CD8-positive, alpha-beta memory T cell (primary cell): Measurements from ENCODE around the gene LIN37. TPM values are rescaled to one million over a fixed set of nuclear protein-coding genes. Genes with fewer than 3 reads are reported as not detected.

Experiments used
- CTCF ChIA-PET: fragments of 350-600 bp; sonication (Branson Sonifier 250); formaldehyde crosslinking; loops from one replicate; lab custom pipeline; 2021; ENCODE audit warnings: antibody characterized with exemption; lab: Charles Lee
- POLR2A ChIA-PET: fragments of 350-600 bp; sonication (Branson Sonifier 250); formaldehyde crosslinking; loops from one replicate; lab custom pipeline; 2021; ENCODE audit warnings: antibody characterized with exemption; lab: Charles Lee
- DNase-seq, 5 donors: peaks; one replicate each; pipeline versions ENCODE4 v3.0.0 to v3.0.0-alpha.2; 2020 to 2022; ENCODE audit warnings: mixed read lengths in 1 of 5
- H3K27ac ChIP-seq: one replicate; pipeline ENCODE4 v1.7.0; 2013; ENCODE audit warnings: low read depth, mild to moderate bottlenecking, low read length, moderate library complexity
- H3K27me3 ChIP-seq: 2 replicates; pipeline ENCODE4 v1.7.0; 2013; ENCODE audit warnings: low read length, mild to moderate bottlenecking; ENCODE audit not compliant: insufficient read depth, poor library complexity, severe bottlenecking
- H3K36me3 ChIP-seq: 2 replicates; pipeline ENCODE4 v1.7.0; 2013; ENCODE audit warnings: mild to moderate bottlenecking, low read length, moderate library complexity; ENCODE audit not compliant: insufficient read depth
- H3K4me1 ChIP-seq: 2 replicates; pipeline ENCODE4 v1.7.0; 2013; ENCODE audit warnings: mild to moderate bottlenecking, low read length, moderate library complexity; ENCODE audit not compliant: insufficient read depth
- H3K4me3 ChIP-seq: 2 replicates; pipeline ENCODE4 v1.7.0; 2013; ENCODE audit warnings: mild to moderate bottlenecking, low read length
- H3K9me3 ChIP-seq: 2 replicates; pipeline ENCODE4 v1.7.0; 2013; ENCODE audit warnings: mild to moderate bottlenecking, low read length
- H3K27ac Mint-ChIP-seq, 8 donors: one replicate each; pipeline ENCODE4 v1.8.0; 2020 to 2021; ENCODE audit warnings: mixed read lengths in 8 of 8, mild to moderate bottlenecking in 6 of 8, inconsistent platforms in 3 of 8, moderate library complexity in 3 of 8
- H3K27me3 Mint-ChIP-seq, 2 donors: one replicate each; pipeline ENCODE4 v1.8.0; 2020 to 2021; ENCODE audit warnings: mixed read lengths in 2 of 2, mild to moderate bottlenecking in 1 of 2, moderate library complexity in 1 of 2
- H3K36me3 Mint-ChIP-seq, 3 donors: one replicate each; pipeline ENCODE4 v1.8.0; 2020 to 2021; ENCODE audit warnings: mixed read lengths in 3 of 3, inconsistent platforms in 1 of 3, mild to moderate bottlenecking in 1 of 3
- H3K4me1 Mint-ChIP-seq, 3 donors: one replicate each; pipeline ENCODE4 v1.8.0; 2020 to 2021; ENCODE audit warnings: mixed read lengths in 3 of 3, inconsistent platforms in 1 of 3, mild to moderate bottlenecking in 1 of 3
- H3K4me3 Mint-ChIP-seq, 7 donors: one replicate each; pipeline ENCODE4 v1.8.0; 2020 to 2021; ENCODE audit warnings: mixed read lengths in 7 of 7, mild to moderate bottlenecking in 6 of 7, moderate library complexity in 4 of 7, inconsistent platforms in 2 of 7
- H3K9me3 Mint-ChIP-seq, 5 donors: one replicate each; pipeline ENCODE4 v1.8.0; 2020 to 2022; ENCODE audit warnings: mixed read lengths in 5 of 5, mild to moderate bottlenecking in 3 of 5, moderate library complexity in 2 of 5, inconsistent platforms in 1 of 5
- polyA plus RNA-seq: library from polyadenylated mRNA; unstranded; fragments of 300-500 nt; fragmentation: Illumina TruSeq; gene quantifications from one replicate; pipeline ENCODE4 v1.2.3, GENCODE V29; 2021
- total RNA-seq, 2 experiments: library from RNA; stranded (reverse); gene quantifications; one replicate each; pipeline ENCODE4 v1.2.3, GENCODE V29; 2021

LIN37 gene
- total and polyA plus RNA-seq, 3 experiments from 2014 or later = 8.8 to 12.7 (median 10.5) TPM

DNA sequence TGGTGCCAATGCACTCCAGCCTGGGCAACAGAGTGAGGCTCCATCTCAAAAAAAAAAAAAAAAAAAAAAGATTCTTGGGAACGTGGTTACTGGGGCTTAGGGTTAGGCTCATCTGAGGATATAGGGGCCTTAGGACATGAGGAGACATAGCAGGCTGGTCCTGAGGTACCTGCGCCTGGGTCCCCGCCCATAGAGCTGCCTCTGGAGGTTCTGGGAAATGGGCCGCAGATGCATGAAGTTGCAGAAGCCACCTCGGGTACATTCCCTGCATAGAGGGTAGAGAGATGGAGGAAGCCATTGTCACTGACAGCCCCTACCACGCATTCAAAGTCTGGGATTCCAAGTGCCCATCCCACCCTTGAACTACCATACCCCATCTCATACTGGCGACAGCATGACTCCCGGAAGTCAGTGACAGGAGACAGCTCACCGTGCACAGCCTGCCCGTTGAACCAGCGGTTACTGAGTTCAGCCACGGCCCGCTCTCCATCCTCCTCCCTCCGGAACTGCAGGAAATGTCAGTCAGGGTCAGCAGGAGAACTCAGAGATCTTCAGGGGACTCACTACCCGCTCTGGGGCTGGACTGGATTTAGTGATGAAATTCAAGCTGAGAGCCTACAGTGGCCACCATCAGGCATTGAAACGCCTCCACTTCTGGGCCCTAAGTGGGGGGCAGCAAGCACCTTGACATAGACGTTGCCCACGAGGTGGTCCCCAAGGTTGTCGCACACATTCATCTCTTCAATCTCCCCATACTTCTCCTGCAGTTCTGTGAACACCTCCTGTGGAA lies 4.5 kb upstream of the LIN37 start:
- Histone ChIP-seq H3K36me3 (peaks cover 5% of the 10 kb centered on the region), H3K9me3 (no peaks in the 10 kb centered on the region), H3K4me1 (peaks cover 57% of the 10 kb centered on the region), H3K27me3 (no peaks in the 10 kb centered on the region), H3K4me3 (peak overlapping the region; percentile 97), H3K27ac (peak overlapping the region; percentile 17)
- Mint-ChIP-seq H3K9me3 (no peaks in the 10 kb centered on the region), H3K4me1 (peaks cover 53 to 78% (median 63%) of the 10 kb centered on the region in 3 donors), H3K4me3 (peak overlapping the region; percentile 90 to 100 (median 98)), H3K27me3 (peaks cover 0 to 2% of the 10 kb centered on the region in 2 donors), H3K27ac (peak overlapping the region; percentile 96 to 100 (median 99)), H3K36me3 (peaks cover 0 to 35% (median 0%) of the 10 kb centered on the region in 3 donors)
- CTCF ChIA-PET = interaction anchor here (0.7 to 1.3 kb wide), 3 partner anchors 16 to 59 kb away, joined by 3 read pairs; no protein-coding TSS in a partner anchor
- POLR2A ChIA-PET = interaction anchor here (0.6 to 1.9 kb wide), 4 partner anchors 14 to 96 kb away, joined by 3 to 12 read pairs (median 3); partner anchors contain the start of genes COX6B1 and PROSER3
- no peak for DNase-seq

- peaks cover 0 to 2% of the 10 kb centered on the region in 2 donors for H3K27me3 Mint-ChIP-seq
- Histone ChIP-seq H3K27ac (peak overlapping the region; percentile 100), H3K36me3 (no peaks in the 10 kb centered on the region), H3K4me3 (peak overlapping the region; percentile 97), H3K9me3 (no peaks in the 10 kb centered on the region), H3K27me3 (no peaks in the 10 kb centered on the region), H3K4me1 (peaks cover 59% of the 10 kb centered on the region)
- peaks cover 0 to 33% (median 0%) of the 10 kb centered on the region in 3 donors for H3K36me3 Mint-ChIP-seq
- POLR2A ChIA-PET = interaction anchor here (0.6 to 1.9 kb wide), 9 partner anchors 13 to 529 kb away, joined by 3 to 12 read pairs (median 3); partner anchors contain the start of genes COX6B1, KMT2B and PROSER3
- H3K9me3 Mint-ChIP-seq = no peaks in the 10 kb centered on the region
- peak overlapping the region; percentile 96 to 100 (median 99) for H3K27ac Mint-ChIP-seq
- peaks cover 55 to 76% (median 67%) of the 10 kb centered on the region in 3 donors for H3K4me1 Mint-ChIP-seq
- H3K4me3 Mint-ChIP-seq = peak overlapping the region; percentile 90 to 100 (median 98)
- CTCF ChIA-PET = interaction anchor here (0.7 to 1.3 kb wide), 4 partner anchors 16 to 60 kb away, joined by 3 read pairs; no protein-coding TSS in a partner anchor
- peak; percentile 89 to 97 (median 94) for DNase-seq
Measured at GRCh38 chr19:35744430-35745327, 3.7 kb upstream of the LIN37 start.

GRCh38 chr19:35745328-35746086 lies 2.9 kb upstream of the LIN37 start, which contains the start of the genes PSENEN and U2AF1L4:
PSENEN (plus strand) TSS chr19:35745651; CDS start chr19:35745931, 280 bp downstream.
U2AF1L4 (minus strand) TSS chr19:35745418; CDS start chr19:35745391, 27 bp downstream.
- H3K4me3 Mint-ChIP-seq = peak within 1 kb of the TSS; percentile 90 to 100 (median 98)
- Histone ChIP-seq H3K4me1 (peaks cover 59% of the 10 kb centered on the region), H3K36me3 (no peaks in the 10 kb centered on the region), H3K27ac (peak within 1 kb of the TSS; percentile 100), H3K4me3 (peak within 1 kb of the TSS; percentile 97), H3K9me3 (no peaks in the 10 kb centered on the region), H3K27me3 (no peaks in the 10 kb centered on the region)
- POLR2A ChIA-PET = interaction anchor here (0.6 to 1.9 kb wide), 6 partner anchors 25 to 530 kb away, joined by 3 to 12 read pairs (median 4); partner anchors contain the start of gene KMT2B
- DNase-seq = peak; percentile 92 to 99 (median 98)
- H3K27me3 Mint-ChIP-seq = peaks cover 0 to 2% of the 10 kb centered on the region in 2 donors
- H3K9me3 Mint-ChIP-seq = no peaks in the 10 kb centered on the region
- H3K27ac Mint-ChIP-seq = peak within 1 kb of the TSS; percentile 96 to 100 (median 99)
- H3K4me1 Mint-ChIP-seq = peaks cover 55 to 72% (median 66%) of the 10 kb centered on the region in 3 donors
- CTCF ChIA-PET = interaction anchor here (0.8 to 1.0 kb wide), 2 partner anchors 8 to 31 kb away, joined by 3 read pairs; no protein-coding TSS in a partner anchor
- peaks cover 0 to 33% (median 0%) of the 10 kb centered on the region in 3 donors for H3K36me3 Mint-ChIP-seq

DNA sequence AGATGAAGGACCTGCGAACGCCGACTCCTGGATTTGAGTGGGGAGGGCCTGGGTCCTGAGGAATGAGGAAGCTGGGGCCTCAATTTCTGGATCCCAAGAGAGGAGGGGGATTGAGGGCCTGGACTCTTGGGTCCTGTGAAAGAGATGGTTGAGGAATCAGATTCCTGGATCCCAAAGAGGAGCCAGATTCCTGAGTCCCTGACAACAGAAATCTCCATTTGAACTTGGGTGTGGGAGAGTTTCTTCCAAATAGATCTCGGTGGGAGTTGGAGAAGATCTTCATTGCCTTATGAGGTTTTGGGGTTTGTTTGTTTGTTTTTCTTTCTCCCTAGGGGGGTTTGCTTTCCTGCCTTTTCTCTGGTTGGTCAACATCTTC lies 2.3 kb upstream of the LIN37 start:
- Histone ChIP-seq H3K36me3 (no peaks in the 10 kb centered on the region), H3K4me1 (peaks cover 59% of the 10 kb centered on the region), H3K27ac (peak overlapping the region; percentile 100), H3K4me3 (peak overlapping the region; percentile 97), H3K27me3 (no peaks in the 10 kb centered on the region), H3K9me3 (no peaks in the 10 kb centered on the region)
- peak overlapping the region; percentile 90 to 100 (median 98) for H3K4me3 Mint-ChIP-seq
- H3K9me3 Mint-ChIP-seq = no peaks in the 10 kb centered on the region
- peaks cover 53 to 70% (median 61%) of the 10 kb centered on the region in 3 donors for H3K4me1 Mint-ChIP-seq
- H3K36me3 Mint-ChIP-seq = peaks cover 0 to 31% (median 0%) of the 10 kb centered on the region in 3 donors
- H3K27ac Mint-ChIP-seq = peak overlapping the region; percentile 24 to 100 (median 99)
- ChIA-PET POLR2A (interaction anchor here (1.2 to 1.9 kb wide), 3 partner anchors 26 to 44 kb away, joined by 4 to 12 read pairs (median 6); partner anchors contain the start of gene KMT2B), CTCF (interaction anchor here (0.8 to 1.0 kb wide), 2 partner anchors 9 to 31 kb away, joined by 3 read pairs; no protein-coding TSS in a partner anchor)
- H3K27me3 Mint-ChIP-seq = peaks cover 0 to 2% of the 10 kb centered on the region in 2 donors
- no peak for DNase-seq

DNA sequence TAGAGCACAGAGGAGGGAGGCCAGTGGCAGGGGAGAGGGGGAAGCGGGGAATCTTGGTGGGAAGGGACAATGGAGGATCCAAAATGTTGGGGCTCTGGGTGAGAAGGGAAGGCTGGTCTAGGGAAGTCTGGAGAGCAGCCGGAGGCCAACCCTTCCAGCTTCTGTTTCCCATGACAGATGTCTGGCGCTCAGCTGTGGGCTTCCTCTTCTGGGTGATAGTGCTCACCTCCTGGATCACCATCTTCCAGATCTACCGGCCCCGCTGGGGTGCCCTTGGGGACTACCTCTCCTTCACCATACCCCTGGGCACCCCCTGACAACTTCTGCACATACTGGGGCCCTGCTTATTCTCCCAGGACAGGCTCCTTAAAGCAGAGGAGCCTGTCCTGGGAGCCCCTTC lies 1.8 kb upstream of the LIN37 start:
- H3K4me3 ChIP-seq = no peak overlapping the region
- Mint-ChIP-seq H3K4me3 (peak overlapping the region; percentile 90 to 100 (median 98)), H3K27ac (peak overlapping the region in 7 of 8 donors; percentile 24 to 99 (median 96)), H3K9me3 (no peaks in the 10 kb centered on the region), H3K27me3 (peaks cover 0 to 2% of the 10 kb centered on the region in 2 donors), H3K4me1 (peaks cover 53 to 70% (median 61%) of the 10 kb centered on the region in 3 donors), H3K36me3 (peaks cover 0 to 32% (median 0%) of the 10 kb centered on the region in 3 donors)
- no peak for DNase-seq
- peaks cover 57% of the 10 kb centered on the region for H3K4me1 ChIP-seq
- POLR2A ChIA-PET = no interaction called here
- H3K27ac ChIP-seq = peak overlapping the region; percentile 100
- no peaks in the 10 kb centered on the region for H3K36me3 ChIP-seq
- CTCF ChIA-PET = no interaction called here
- no peaks in the 10 kb centered on the region for H3K27me3 ChIP-seq
- no peaks in the 10 kb centered on the region for H3K9me3 ChIP-seq

DNA sequence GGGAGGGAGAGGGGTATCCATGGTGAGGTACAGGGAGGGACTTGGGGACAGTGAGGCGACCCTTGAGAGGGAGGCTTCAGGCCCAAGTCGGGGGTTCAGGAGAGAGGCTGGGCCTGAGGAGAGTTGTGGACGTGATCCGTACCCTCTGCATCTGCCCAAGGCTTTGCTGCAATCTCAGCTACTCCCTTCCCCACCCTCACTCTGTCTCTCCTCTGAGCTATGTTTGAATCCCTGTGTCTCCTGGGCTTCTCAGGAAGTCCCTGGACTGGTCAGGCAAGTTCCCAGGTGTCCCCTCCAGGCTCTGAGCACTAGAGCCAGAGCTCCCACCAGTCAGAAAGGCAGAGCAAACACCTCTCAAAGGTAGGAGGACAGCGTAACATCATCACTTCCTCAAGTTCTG lies 1.8 kb downstream of the LIN37 start:
- Mint-ChIP-seq H3K4me1 (peaks cover 34 to 48% (median 41%) of the 10 kb centered on the region in 3 donors), H3K4me3 (peak overlapping the region in 6 of 7 donors; percentile 26 to 78 (median 44)), H3K9me3 (no peaks in the 10 kb centered on the region), H3K27me3 (peaks cover 0 to 3% of the 10 kb centered on the region in 2 donors), H3K27ac (no peak overlapping the region), H3K36me3 (peaks cover 3 to 44% (median 9%) of the 10 kb centered on the region in 3 donors)
- DNase-seq = no peak
- no peak overlapping the region for H3K4me3 ChIP-seq
- no peaks in the 10 kb centered on the region for H3K27me3 ChIP-seq
- H3K4me1 ChIP-seq = peaks cover 28% of the 10 kb centered on the region
- no peaks in the 10 kb centered on the region for H3K9me3 ChIP-seq
- H3K36me3 ChIP-seq = peaks cover 7% of the 10 kb centered on the region
- ChIA-PET POLR2A (interaction anchor here (0.6 kb wide), 1 partner anchor 10 kb away, joined by 3 read pairs; no protein-coding TSS in a partner anchor), CTCF (no interaction called here)
- no peak overlapping the region for H3K27ac ChIP-seq
